HepG2 (cell line): ENCODE results near the gene NOL11.
"Not testable (repeated sequence)": the region's sequence is repeated elsewhere in the genome, so short reads cannot be mapped to it uniquely, and the experiment has no call there.

Source experiments
- CREM ChIP-seq, 2 experiments: sonication (generic) in 1 of 2; formaldehyde crosslinking in 1 of 2; IDR thresholded peaks; 2 replicates each; pipeline versions ENCODE4 v1.4.0 to v1.6.1; 2016 to 2020; ENCODE audit warnings: antibody characterized with exemption in 1 of 2, mild to moderate bottlenecking in 1 of 2, missing genetic modification reagents in 1 of 2
- EZH2 ChIP-seq: conservative IDR thresholded peaks from 2 replicates; pipeline ENCODE4 v1.6.1; 2012; ENCODE audit warnings: mild to moderate bottlenecking, low read depth, low read length, moderate library complexity
- FOXO1 ChIP-seq: sonication (generic); formaldehyde crosslinking; IDR thresholded peaks from 2 replicates; pipeline ENCODE4 v1.4.0; 2020; ENCODE audit warnings: missing genetic modification reagents
- NR2C2 ChIP-seq: sonication (generic); formaldehyde crosslinking; IDR thresholded peaks from 2 replicates; pipeline ENCODE4 v1.4.0; 2020; ENCODE audit warnings: missing genetic modification reagents, mild to moderate bottlenecking, moderate library complexity, borderline replicate concordance
- POLR2A ChIP-seq, 2 experiments: IDR thresholded peaks; 2 replicates each; pipeline ENCODE4 v1.6.1; 2011; ENCODE audit warnings: low read depth in 2 of 2, low read length in 2 of 2, mild to moderate bottlenecking in 1 of 2, moderate library complexity in 1 of 2; ENCODE audit not compliant: insufficient read depth in 1 of 2
- SMARCC2 ChIP-seq: fragments of 450-650 bp; IDR thresholded peaks from 2 replicates; pipeline ENCODE4 v1.6.1; 2017; ENCODE audit warnings: antibody characterized with exemption, mild to moderate bottlenecking
- SPEN ChIP-seq: sonication (generic); formaldehyde crosslinking; IDR thresholded peaks from 2 replicates; pipeline ENCODE4 v1.5.1; 2020; ENCODE audit warnings: low read depth, mild to moderate bottlenecking, missing genetic modification reagents
- ZNF441 ChIP-seq: sonication (generic); formaldehyde crosslinking; IDR thresholded peaks from 2 replicates; pipeline ENCODE4 v1.7.0; 2021; ENCODE audit warnings: missing genetic modification reagents, borderline replicate concordance
- ZNF7 ChIP-seq: IDR thresholded peaks from 2 replicates; pipeline ENCODE4 v1.6.1; 2016; ENCODE audit warnings: missing biosample characterization, missing genetic modification reagents
- ZNF766 ChIP-seq: sonication (generic); formaldehyde crosslinking; IDR thresholded peaks from 2 replicates; pipeline ENCODE4 v1.5.0; 2020; ENCODE audit warnings: missing genetic modification reagents, borderline replicate concordance
- TF ChIP-seq, protein P1 (sequence below): sonication (generic); formaldehyde crosslinking; IDR thresholded peaks from 2 replicates; pipeline ENCODE4 v1.5.0; 2020; ENCODE audit warnings: mild to moderate bottlenecking, missing genetic modification reagents, moderate library complexity
- TF ChIP-seq, protein P2 (sequence below): sonication (generic); formaldehyde crosslinking; IDR thresholded peaks from 2 replicates; pipeline ENCODE4 v1.8.1; 2023; ENCODE audit warnings: mild to moderate bottlenecking, missing genetic modification reagents
- TF ChIP-seq, protein P3 (sequence below): sonication (generic); formaldehyde crosslinking; IDR thresholded peaks from 2 replicates; pipeline ENCODE4 v1.8.0; 2022; ENCODE audit warnings: missing genetic modification reagents, mild to moderate bottlenecking, borderline replicate concordance

DNA sequence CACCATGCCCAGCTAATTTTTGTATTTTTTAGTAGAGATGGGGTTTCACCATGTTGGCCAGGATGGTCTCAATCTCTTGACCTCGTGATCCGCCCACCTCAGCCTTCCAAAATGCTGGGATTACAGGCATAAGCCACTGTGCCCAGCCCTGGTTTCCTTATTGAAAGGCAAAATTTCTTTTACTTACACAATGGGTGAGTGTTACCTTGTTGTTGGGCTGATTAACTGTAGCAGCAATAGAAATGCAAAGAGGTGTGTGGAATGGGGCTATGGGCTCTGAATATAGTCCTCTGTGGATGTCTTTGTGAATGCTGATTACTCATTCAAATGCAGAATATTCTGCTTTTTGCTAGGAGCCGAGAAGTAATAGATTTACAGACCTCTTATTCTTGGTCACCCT lies 34.4 kb downstream of the NOL11 start:
- TF ChIP-seq, protein P1, sequence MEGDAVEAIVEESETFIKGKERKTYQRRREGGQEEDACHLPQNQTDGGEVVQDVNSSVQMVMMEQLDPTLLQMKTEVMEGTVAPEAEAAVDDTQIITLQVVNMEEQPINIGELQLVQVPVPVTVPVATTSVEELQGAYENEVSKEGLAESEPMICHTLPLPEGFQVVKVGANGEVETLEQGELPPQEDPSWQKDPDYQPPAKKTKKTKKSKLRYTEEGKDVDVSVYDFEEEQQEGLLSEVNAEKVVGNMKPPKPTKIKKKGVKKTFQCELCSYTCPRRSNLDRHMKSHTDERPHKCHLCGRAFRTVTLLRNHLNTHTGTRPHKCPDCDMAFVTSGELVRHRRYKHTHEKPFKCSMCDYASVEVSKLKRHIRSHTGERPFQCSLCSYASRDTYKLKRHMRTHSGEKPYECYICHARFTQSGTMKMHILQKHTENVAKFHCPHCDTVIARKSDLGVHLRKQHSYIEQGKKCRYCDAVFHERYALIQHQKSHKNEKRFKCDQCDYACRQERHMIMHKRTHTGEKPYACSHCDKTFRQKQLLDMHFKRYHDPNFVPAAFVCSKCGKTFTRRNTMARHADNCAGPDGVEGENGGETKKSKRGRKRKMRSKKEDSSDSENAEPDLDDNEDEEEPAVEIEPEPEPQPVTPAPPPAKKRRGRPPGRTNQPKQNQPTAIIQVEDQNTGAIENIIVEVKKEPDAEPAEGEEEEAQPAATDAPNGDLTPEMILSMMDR: not testable (repeated sequence)
- TF ChIP-seq ZNF441; EZH2; FOXO1 (CRISPR knock-in tag); POLR2A (IDR thresholded peaks at IDR 0.05; ENCODE audit: insufficient read depth in 1 of 2, low read depth in 2 of 2, low read length in 2 of 2); NR2C2 (CRISPR knock-in tag); CREM (IDR thresholded peaks at IDR 0.05); CREM (CRISPR knock-in tag; IDR thresholded peaks at IDR 0.05); SPEN; SMARCC2; ZNF7 (CRISPR knock-in tag); ZNF766 (CRISPR knock-in tag): not testable (repeated sequence)
- TF ChIP-seq, protein P2, sequence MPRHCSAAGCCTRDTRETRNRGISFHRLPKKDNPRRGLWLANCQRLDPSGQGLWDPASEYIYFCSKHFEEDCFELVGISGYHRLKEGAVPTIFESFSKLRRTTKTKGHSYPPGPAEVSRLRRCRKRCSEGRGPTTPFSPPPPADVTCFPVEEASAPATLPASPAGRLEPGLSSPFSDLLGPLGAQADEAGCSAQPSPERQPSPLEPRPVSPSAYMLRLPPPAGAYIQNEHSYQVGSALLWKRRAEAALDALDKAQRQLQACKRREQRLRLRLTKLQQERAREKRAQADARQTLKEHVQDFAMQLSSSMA: not testable (repeated sequence)
- TF ChIP-seq, protein P3, sequence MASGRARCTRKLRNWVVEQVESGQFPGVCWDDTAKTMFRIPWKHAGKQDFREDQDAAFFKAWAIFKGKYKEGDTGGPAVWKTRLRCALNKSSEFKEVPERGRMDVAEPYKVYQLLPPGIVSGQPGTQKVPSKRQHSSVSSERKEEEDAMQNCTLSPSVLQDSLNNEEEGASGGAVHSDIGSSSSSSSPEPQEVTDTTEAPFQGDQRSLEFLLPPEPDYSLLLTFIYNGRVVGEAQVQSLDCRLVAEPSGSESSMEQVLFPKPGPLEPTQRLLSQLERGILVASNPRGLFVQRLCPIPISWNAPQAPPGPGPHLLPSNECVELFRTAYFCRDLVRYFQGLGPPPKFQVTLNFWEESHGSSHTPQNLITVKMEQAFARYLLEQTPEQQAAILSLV (CRISPR knock-in tag): not testable (repeated sequence)
